KBM-7 (cell line): ENCODE measurements around the gene NLRP10.
A peak's percentile ranks its signal among the peaks of the same experiment; 100 is the strongest.
"Not testable (repeated sequence)": the region's sequence is repeated elsewhere in the genome, so short reads cannot be mapped to it uniquely, and the experiment has no call there.

Experiments
- DNase-seq: peaks from one replicate; pipeline ENCODE4 v3.0.0-alpha.2; 2015
- in situ Hi-C: fragments of 300-500 bp; cut with MboI; formaldehyde crosslinking; loops from 2 replicates; pipeline ENCODE4 v1.14.3; 2020; ENCODE audit warnings: low sequenced_read_pairs, low pct_unique_long_range_greater_than_20kb, mixed read lengths

NLRP10 gene, protein sequence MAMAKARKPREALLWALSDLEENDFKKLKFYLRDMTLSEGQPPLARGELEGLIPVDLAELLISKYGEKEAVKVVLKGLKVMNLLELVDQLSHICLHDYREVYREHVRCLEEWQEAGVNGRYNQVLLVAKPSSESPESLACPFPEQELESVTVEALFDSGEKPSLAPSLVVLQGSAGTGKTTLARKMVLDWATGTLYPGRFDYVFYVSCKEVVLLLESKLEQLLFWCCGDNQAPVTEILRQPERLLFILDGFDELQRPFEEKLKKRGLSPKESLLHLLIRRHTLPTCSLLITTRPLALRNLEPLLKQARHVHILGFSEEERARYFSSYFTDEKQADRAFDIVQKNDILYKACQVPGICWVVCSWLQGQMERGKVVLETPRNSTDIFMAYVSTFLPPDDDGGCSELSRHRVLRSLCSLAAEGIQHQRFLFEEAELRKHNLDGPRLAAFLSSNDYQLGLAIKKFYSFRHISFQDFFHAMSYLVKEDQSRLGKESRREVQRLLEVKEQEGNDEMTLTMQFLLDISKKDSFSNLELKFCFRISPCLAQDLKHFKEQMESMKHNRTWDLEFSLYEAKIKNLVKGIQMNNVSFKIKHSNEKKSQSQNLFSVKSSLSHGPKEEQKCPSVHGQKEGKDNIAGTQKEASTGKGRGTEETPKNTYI

GRCh38 chr11:7965386-7965785, at the start of gene NLRP10:
Gene NLRP10, minus strand, starts transcription at chr11:7965447. Its CDS starts 1,952 bp downstream, at chr11:7963495.
- DNase-seq: no peak
- in situ Hi-C loops: no loop called here

- in situ Hi-C loops: no loop called here
- DNase-seq: no peak
These were observed 48.6 kb upstream of the NLRP10 start for GRCh38 chr11:8013833-8014232.

GRCh38 chr11:8011981-8012444, 46.8 kb upstream of the NLRP10 start:
- no peak for DNase-seq
- in situ Hi-C loops: no loop called here

GRCh38 chr11:8011371-8011770, 46.1 kb upstream of the NLRP10 start:
- no peak for DNase-seq
- in situ Hi-C loops: no loop called here

DNA sequence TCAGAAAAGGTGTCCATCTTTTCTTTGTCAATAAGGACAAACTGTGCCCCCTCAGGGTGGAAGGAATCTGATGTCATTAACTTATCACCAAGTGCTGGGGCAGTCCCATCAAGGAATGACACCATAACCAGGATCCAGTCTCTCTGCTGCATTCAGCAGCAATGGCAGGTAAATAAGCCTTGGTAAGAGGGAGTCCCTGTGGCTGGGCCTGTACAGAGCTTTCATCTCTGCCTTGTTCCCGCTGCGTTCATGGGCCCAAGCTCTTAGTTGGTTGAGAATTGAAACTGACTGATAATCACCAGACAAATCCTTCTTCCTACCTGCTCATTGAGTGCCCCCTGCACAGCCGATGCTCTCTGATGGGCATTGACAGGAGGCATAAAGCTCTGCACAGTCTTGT, 44.6 kb upstream of the NLRP10 start:
- in situ Hi-C loops: no loop called here
- DNase-seq: no peak

- no peak for DNase-seq
- in situ Hi-C loops: no loop called here
These were observed 43.0 kb upstream of the NLRP10 start for GRCh38 chr11:8008212-8008611.

GRCh38 chr11:8006349-8006977, 41.2 kb upstream of the NLRP10 start:
- peak; percentile 58 for DNase-seq
- in situ Hi-C loops: no loop called here

DNA sequence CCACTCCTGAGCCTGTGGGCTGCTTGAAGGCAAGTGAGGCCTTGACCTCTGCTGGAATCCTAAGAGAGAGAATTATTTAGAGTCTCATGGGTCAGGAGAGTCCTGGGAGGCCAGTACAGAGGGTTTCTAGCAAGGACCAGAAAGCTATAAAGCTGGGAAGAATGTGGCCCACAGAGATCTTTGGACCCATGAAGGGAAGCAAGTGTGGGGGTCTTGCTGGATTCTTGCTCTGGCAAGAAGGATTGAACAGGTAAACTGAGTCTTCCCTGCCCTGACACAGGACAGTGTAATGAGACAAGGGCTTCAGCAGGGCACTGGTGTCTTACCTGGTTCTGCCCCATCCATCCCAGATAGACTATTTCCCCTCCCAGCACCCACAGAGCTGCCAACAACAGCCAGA, 40.3 kb upstream of the NLRP10 start:
- in situ Hi-C loops: no loop called here
- no peak for DNase-seq

GRCh38 chr11:8004008-8004407, 38.8 kb upstream of the NLRP10 start:
- DNase-seq: no peak
- in situ Hi-C loops: no loop called here

- in situ Hi-C loops: no loop called here
- no peak for DNase-seq
These were observed 37.9 kb upstream of the NLRP10 start for GRCh38 chr11:8003187-8003586.

DNA sequence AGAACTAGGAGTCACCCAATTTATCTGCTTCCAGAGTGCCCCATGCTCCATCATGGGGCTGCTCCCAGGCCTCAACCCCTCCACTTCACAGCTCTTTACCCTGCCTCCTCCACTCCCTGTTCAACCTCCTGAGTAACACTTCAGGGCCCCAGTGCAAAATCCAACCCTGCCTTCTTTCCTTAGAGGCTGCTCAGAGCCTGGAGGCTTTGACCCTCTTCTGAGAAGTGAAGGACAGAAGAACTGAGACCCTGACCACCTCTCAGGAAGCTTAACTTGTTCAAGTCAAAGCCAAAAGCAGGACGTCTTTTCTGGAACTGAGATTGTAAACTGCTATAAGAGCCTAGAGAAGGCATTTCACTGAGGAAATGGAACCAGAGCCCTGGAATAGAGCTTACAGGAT, 37.4 kb upstream of the NLRP10 start:
- no peak for DNase-seq
- in situ Hi-C loops: no loop called here

GRCh38 chr11:8000390-8000789, 35.1 kb upstream of the NLRP10 start:
- DNase-seq: no peak
- in situ Hi-C loops: no loop called here

DNA sequence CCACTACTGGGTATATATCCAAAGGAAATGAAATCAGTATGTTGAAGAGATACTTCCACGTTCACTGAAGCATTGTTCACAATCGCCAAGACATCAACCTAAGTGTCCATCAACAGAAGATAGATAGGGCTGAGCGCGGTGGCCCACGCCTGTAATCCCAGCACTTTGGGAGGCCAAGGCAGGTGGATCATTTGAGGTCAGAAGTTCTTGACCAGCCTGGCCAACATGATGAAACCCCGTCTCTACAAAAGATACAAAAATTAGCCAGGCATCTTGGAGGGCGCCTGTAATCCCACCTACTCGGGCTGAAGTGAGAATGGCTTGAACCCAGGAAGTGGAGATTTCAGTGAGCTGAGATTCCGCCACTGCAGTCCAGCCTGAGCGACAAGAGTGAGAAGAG, 34.5 kb upstream of the NLRP10 start:
- in situ Hi-C loops: no loop called here

DNA sequence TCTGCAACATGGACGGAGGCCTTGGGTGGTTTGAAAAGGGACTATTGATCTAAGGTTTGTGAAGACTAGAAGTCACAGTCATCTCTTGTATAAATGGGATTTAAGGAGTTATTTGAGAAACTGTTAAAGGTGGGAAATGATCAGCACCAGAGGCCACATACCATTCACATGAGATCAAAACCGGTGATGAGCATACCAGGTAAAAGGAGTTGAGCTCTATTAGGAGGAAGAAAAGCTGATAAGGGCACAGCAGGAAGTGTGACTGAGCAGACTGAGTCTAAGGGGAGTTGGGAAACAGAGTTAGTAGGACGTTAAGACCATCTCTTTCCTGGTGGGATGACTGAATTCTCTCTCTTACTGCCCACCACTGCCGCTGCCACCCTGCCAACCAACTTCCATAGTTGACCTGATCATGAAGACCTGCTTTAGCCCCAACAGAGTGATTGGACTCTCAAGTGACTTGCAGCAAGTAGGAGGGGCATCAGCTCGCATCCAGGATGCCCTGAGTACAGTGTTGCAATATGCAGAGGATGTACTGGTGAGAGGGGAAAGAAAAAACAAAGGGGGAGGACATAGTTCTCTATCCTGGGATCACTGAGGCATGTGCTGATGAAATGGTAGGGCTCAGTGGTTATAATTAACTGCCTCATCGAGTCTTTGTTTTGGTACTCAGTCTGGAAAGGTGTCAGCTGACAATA, 29.5 kb upstream of the NLRP10 start:
- no peak for DNase-seq
- in situ Hi-C loops: no loop called here

More for the DNA sequence above, 34.5 kb upstream of the NLRP10 start:
- no peak for DNase-seq

GRCh38 chr11:7987560-7987883, 22.3 kb upstream of the NLRP10 start:
- DNase-seq, in situ Hi-C loops: not testable (repeated sequence)

- DNase-seq: peak; percentile 99
- in situ Hi-C loops: no loop called here
These were observed 21.7 kb upstream of the NLRP10 start, which contains the start of gene EIF3F for GRCh38 chr11:7986768-7987559. Gene EIF3F, plus strand, starts transcription at chr11:7987337. Its CDS starts 16 bp downstream, at chr11:7987353.

DNA sequence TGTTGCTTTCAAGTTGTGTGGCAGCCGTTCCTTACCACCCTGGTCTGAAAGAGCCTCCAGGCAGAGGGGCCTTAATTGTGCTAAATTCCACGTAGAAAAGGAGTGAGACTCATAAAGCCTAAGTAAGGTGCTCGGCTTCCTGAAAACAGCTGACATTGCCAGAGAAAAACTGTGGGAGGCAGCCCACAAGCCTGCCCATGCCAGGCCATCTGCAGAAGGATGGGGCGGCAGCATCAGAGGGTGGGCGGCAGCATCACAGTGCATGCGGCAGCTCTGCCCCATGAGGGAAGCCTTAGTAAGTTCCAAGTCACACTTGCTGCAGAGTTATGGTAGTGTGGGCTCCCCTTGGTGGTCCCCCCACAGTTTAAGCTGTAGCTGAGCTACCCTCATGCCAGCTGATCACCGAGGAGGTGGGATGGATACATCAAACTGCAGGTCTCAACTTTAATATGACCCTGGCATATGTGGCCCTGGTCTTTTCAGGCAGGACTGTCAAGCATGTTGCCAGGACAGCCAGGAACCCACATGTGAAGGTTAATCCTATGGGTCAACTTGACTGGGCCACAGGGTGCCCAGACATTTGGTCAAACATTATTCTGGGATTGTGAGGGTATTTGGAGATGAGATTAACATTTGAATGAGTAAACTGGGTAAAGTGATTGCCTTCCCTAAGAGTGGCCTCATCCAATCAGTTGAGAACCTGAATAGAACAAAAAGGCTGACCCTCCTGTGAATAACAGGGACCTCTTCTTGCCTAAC, 18.8 kb upstream of the NLRP10 start:
- in situ Hi-C loops: no loop called here
- DNase-seq: no peak

DNA sequence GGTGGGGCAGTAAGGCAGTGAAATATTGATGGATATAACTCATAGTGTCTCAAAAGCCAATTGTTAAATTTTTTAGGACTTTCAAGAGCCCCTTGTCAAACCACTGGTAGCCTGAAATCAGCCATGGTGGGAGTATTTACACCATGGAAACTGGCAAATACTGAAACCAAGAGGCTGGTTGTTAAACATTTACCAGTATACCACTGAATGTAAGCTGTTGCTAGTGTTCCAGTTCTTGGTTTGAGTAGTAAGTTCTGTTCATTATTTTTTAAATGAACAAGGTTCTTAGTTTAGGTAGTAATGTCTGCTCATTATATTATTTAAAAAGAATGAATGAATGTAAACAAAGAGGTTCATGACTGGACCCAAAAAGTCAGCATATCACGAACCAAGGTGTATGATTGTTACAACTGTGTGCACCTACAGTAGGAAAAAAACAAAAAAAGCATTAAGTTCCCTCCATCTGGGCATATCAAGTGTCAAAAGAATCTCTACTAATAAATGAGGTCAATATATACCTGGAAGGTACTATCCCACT, 17.4 kb upstream of the NLRP10 start:
- in situ Hi-C loops: no loop called here
- no peak for DNase-seq
